Neutrophil (primary cell): ENCODE data around the gene SARM1.

Experiments used
- H3K27ac ChIP-seq: fragments of 200-600 bp; sonication (generic); 2 replicates; pipeline ENCODE4 v1.5.1; 2016; ENCODE audit warnings: mild to moderate bottlenecking, moderate library complexity
- H3K27me3 ChIP-seq: fragments of 200-600 bp; sonication (generic); 2 replicates; pipeline ENCODE4 v1.6.0; 2016; ENCODE audit warnings: mild to moderate bottlenecking
- H3K36me3 ChIP-seq: fragments of 200-600 bp; sonication (generic); 2 replicates; pipeline ENCODE4 v1.5.1; 2017
- H3K4me1 ChIP-seq, 2 experiments: fragments of 200-600 bp in 1 of 2; sonication (generic) in 1 of 2; 1 replicate in 1 of 2; 2 replicates in 1 of 2; pipeline versions ENCODE4 v1.5.1 to v1.6.1; 2013 to 2016; ENCODE audit warnings: low read depth in 1 of 2, low read length in 1 of 2, mild to moderate bottlenecking in 1 of 2, moderate library complexity in 1 of 2; ENCODE audit not compliant: control insufficient read depth in 1 of 2, insufficient read depth in 1 of 2
- H3K4me3 ChIP-seq, 2 experiments: fragments of 200-600 bp in 1 of 2; sonication (generic) in 1 of 2; 1 replicate in 1 of 2; 2 replicates in 1 of 2; pipeline ENCODE4 v1.5.1; 2013 to 2016; ENCODE audit warnings: low read depth in 1 of 2, low read length in 1 of 2, mild to moderate bottlenecking in 1 of 2, moderate library complexity in 1 of 2
- H3K9me3 ChIP-seq: fragments of 200-600 bp; sonication (generic); 2 replicates; pipeline ENCODE4 v1.5.1; 2016
- CTCF ChIP-seq: fragments of 200-600 bp; sonication (generic); IDR thresholded peaks from 2 replicates; pipeline ENCODE4 v1.5.1; 2016; ENCODE audit warnings: antibody characterized with exemption

Gene SARM1

GRCh38 chr17:28357901-28358197 is 13.6 kb upstream of the SARM1 start:
- TF ChIP-seq CTCF, result no peak
- no peaks in the 10 kb centered on the region for H3K9me3 ChIP-seq
- peak overlapping the region; percentile 88 for H3K27ac ChIP-seq
- no peaks in the 10 kb centered on the region for H3K27me3 ChIP-seq
- H3K4me1 ChIP-seq, result peaks cover 18 to 20% of the 10 kb centered on the region in 2 experiments
- peak overlapping the region; percentile 80 to 94 for H3K4me3 ChIP-seq
- H3K36me3 ChIP-seq, result peaks cover 57% of the 10 kb centered on the region

- Histone ChIP-seq H3K4me3 (no peak overlapping the region), H3K4me1 (peaks cover 3 to 4% of the 10 kb centered on the region in 2 experiments), H3K9me3 (no peaks in the 10 kb centered on the region), H3K27me3 (no peaks in the 10 kb centered on the region), H3K36me3 (peaks cover 80% of the 10 kb centered on the region), H3K27ac (no peak overlapping the region)
- no peak for TF ChIP-seq CTCF
These were observed 8.3 kb upstream of the SARM1 start for GRCh38 chr17:28363186-28363585.

- H3K4me1 ChIP-seq, result no peaks in the 10 kb centered on the region
- no peak overlapping the region for H3K27ac ChIP-seq
- H3K9me3 ChIP-seq, result no peaks in the 10 kb centered on the region
- no peaks in the 10 kb centered on the region for H3K27me3 ChIP-seq
- TF ChIP-seq CTCF, result no peak
- H3K36me3 ChIP-seq, result peaks cover 80% of the 10 kb centered on the region
- no peak overlapping the region for H3K4me3 ChIP-seq
These were observed 7.5 kb upstream of the SARM1 start for GRCh38 chr17:28363776-28364650.

- TF ChIP-seq CTCF, result no peak
- H3K27me3 ChIP-seq, result peaks cover under 1% of the 10 kb centered on the region
- H3K9me3 ChIP-seq, result no peaks in the 10 kb centered on the region
- no peak within 1 kb of the TSS for H3K27ac ChIP-seq
- no peaks in the 10 kb centered on the region for H3K4me1 ChIP-seq
- H3K4me3 ChIP-seq, result no peak within 1 kb of the TSS
- peaks cover 72% of the 10 kb centered on the region for H3K36me3 ChIP-seq
These were observed 6.7 kb upstream of the SARM1 start, which contains the start of gene SEBOX for GRCh38 chr17:28364665-28365363. SEBOX (minus strand) TSS chr17:28365199; CDS start chr17:28365151, 48 bp downstream.

GRCh38 chr17:28365487-28365886 is 6.0 kb upstream of the SARM1 start:
- TF ChIP-seq CTCF, result no peak
- Histone ChIP-seq H3K4me1 (no peaks in the 10 kb centered on the region), H3K27ac (no peak overlapping the region), H3K9me3 (no peaks in the 10 kb centered on the region), H3K27me3 (peaks cover 8% of the 10 kb centered on the region), H3K36me3 (peaks cover 65% of the 10 kb centered on the region), H3K4me3 (no peak overlapping the region)
